Suprapubic skin (tissue), 4 donors: ENCODE measurements around the gene TUBB6. TPM values are rescaled to one million over a fixed set of nuclear protein-coding genes. Genes with fewer than 3 reads are reported as not detected.

ENCODE experiments used
- DNase-seq, 2 donors: peaks; one replicate each; pipeline ENCODE4 v3.0.0-alpha.2; 2019; ENCODE audit warnings: low spot score in 2 of 2
- H3K27ac ChIP-seq: fragments of 200-600 bp; sonication (generic); one replicate; pipeline ENCODE4 v1.5.1; 2019
- H3K27me3 ChIP-seq: fragments of 200-600 bp; sonication (generic); one replicate; pipeline ENCODE4 v1.5.1; 2019
- H3K36me3 ChIP-seq: fragments of 200-600 bp; sonication (generic); one replicate; pipeline ENCODE4 v1.5.1; 2019
- H3K4me1 ChIP-seq: fragments of 200-600 bp; sonication (generic); one replicate; pipeline ENCODE4 v1.5.1; 2019
- H3K4me3 ChIP-seq: fragments of 200-600 bp; sonication (generic); one replicate; pipeline ENCODE4 v1.5.1; 2019; ENCODE audit warnings: mild to moderate bottlenecking
- H3K9me3 ChIP-seq: fragments of 200-600 bp; sonication (generic); one replicate; pipeline ENCODE4 v1.5.1; 2019
- EP300 ChIP-seq: sonication (generic); formaldehyde crosslinking; IDR thresholded peaks from one replicate; pipeline ENCODE4 v1.6.1; 2017; ENCODE audit warnings: antibody characterized with exemption
- POLR2A ChIP-seq, 2 donors: fragments of 450-650 bp; IDR thresholded peaks; one replicate each; pipeline ENCODE4 v1.6.1; 2017; ENCODE audit warnings: antibody characterized with exemption in 2 of 2, mild to moderate bottlenecking in 2 of 2, moderate library complexity in 2 of 2
- POLR2AphosphoS5 ChIP-seq, 3 donors: sonication (generic); formaldehyde crosslinking; IDR thresholded peaks; one replicate each; pipeline ENCODE4 v1.6.1; 2017; ENCODE audit warnings: antibody characterized with exemption in 3 of 3
- WGBS: methylation state at CpG from one replicate; pipeline ENCODE4 v1.1.5; 2018; 5-methylcytosine and 5-hydroxymethylcytosine counted together
- total RNA-seq, 4 donors: library from RNA; depleted of rRNA; stranded (reverse); fragments of >200 nt; gene quantifications; one replicate each; pipeline ENCODE4 v1.1.0, GENCODE V29; 2016
- TF ChIP-seq, protein P1 (sequence below), 2 donors: fragments of 200-600 bp in 1 of 2; fragments of 450-650 bp in 1 of 2; sonication (generic) in 1 of 2; IDR thresholded peaks; one replicate each; pipeline ENCODE4 v1.5.1; 2016 to 2019; ENCODE audit warnings: antibody characterized with exemption in 2 of 2, mild to moderate bottlenecking in 1 of 2, moderate library complexity in 1 of 2

Gene TUBB6
- total RNA-seq = 100 to 1,000 TPM; 211 to 298 (median 220) TPM

DNA sequence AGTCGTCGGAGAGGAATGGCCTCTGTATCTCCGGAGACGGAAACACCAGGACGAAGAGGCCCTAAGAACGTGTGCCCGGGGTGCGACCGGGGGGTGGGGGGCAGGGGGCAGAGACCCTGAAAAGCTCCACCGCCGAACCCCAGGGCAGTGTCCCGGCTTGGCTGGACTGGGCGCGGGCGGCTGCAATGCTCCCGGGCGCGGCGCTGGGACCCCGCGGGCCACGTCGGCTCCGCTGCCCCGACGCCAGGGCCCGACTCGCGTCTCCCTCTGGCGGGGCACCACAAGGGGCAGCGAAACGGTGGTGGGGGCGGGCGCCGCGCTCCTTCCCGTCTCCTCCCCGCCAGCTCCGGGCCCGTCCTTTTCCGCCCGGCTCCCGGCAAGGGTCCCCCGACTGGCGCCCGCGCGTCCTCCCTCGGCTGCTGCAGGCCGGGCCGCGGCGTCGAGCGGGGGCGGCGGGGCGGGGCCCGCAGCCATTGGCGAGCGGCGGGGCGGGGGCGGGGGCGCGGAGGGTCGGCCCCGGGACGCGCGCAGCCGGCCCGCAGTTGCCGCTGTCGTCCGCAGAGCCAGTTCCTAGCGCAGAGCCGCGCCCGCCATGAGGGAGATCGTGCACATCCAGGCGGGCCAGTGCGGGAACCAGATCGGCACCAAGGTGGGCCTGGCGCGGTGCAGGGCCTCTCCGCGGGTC is at the start of gene TUBB6:
Gene TUBB6, plus strand, starts transcription at position 541 of the 685 bp plus-strand sequence. Its CDS starts 52 bp downstream, at position 593.
- Histone ChIP-seq H3K27me3 (no peaks in the 10 kb centered on the region), H3K4me3 (peak within 1 kb of the TSS; percentile 94), H3K4me1 (peaks cover 42% of the 10 kb centered on the region), H3K36me3 (peaks cover 20% of the 10 kb centered on the region), H3K27ac (peak within 1 kb of the TSS; percentile 100), H3K9me3 (no peaks in the 10 kb centered on the region)
- TF ChIP-seq, protein P1, sequence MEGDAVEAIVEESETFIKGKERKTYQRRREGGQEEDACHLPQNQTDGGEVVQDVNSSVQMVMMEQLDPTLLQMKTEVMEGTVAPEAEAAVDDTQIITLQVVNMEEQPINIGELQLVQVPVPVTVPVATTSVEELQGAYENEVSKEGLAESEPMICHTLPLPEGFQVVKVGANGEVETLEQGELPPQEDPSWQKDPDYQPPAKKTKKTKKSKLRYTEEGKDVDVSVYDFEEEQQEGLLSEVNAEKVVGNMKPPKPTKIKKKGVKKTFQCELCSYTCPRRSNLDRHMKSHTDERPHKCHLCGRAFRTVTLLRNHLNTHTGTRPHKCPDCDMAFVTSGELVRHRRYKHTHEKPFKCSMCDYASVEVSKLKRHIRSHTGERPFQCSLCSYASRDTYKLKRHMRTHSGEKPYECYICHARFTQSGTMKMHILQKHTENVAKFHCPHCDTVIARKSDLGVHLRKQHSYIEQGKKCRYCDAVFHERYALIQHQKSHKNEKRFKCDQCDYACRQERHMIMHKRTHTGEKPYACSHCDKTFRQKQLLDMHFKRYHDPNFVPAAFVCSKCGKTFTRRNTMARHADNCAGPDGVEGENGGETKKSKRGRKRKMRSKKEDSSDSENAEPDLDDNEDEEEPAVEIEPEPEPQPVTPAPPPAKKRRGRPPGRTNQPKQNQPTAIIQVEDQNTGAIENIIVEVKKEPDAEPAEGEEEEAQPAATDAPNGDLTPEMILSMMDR (IDR thresholded peaks at IDR 0.05) = no peak
- TF ChIP-seq EP300 = no peak
- peak in 1 of 3 donors; percentile 67 for TF ChIP-seq POLR2AphosphoS5 (IDR thresholded peaks at IDR 0.05)
- TF ChIP-seq POLR2A (IDR thresholded peaks at IDR 0.05) = peak in 1 of 2 donors; percentile 36
- 20% methylated on average over 1 of the region's 88 CpGs for WGBS
- peak; percentile 84 to 89 for DNase-seq

DNA sequence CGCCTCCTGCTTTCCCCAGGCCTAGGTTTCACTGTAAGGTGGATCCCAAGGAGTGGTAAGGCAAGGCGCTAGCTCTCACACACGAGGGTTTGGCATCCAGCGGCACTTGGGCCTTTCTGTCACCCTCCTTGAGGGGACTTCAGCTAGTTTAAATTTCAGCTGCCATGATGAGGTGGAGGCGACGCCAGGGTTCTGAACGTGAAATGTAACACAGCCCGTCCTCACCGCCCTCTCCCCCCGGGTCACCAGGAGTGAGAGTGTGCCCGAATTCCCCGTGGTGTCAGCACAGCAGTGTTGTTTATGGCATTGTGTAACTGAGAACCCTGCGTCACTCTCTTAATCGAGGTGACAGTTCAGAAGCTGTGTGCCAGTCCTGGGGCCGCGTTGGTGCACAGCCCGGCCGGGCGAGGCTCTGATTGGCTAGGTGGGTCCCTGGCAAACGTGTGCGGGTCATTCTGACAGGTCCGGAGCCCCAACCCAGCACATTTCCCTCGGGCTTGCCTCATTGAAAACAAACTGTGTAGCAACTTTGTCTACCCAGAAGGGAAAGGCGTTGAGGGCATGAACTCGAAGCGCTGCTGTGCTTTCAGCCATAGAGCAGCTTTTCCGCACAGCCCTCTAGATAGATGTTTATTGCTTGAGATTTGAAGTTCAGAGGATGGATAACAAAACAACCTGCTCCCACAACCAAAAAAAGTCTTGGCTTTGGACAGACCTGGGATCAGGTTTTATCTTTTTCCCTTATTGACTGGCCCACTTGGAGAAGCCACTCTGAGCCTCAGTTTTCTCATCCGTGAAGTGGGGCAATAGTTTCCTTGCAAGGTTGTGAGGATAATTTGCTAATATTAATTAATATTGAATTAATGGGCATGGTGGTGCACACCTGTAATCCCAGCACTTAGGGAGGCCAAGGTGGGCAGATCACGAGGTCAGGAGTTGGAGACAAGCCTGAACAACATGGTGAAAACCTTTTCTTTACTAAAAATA is 49.0 kb upstream of the TUBB6 start:
- H3K36me3 ChIP-seq = no peaks in the 10 kb centered on the region
- H3K4me1 ChIP-seq = peaks cover 32% of the 10 kb centered on the region
- whole genome bisulfite sequencing = 85% methylated on average over 19 of the region's 29 CpGs
- peaks cover 10% of the 10 kb centered on the region for H3K27me3 ChIP-seq
- DNase-seq = no peak
- no peak overlapping the region for H3K4me3 ChIP-seq
- H3K27ac ChIP-seq = peak overlapping the region; percentile 81
- H3K9me3 ChIP-seq = no peaks in the 10 kb centered on the region
- TF ChIP-seq POLR2A (IDR thresholded peaks at IDR 0.05) = no peak
- no peak for TF ChIP-seq EP300
- TF ChIP-seq POLR2AphosphoS5 (IDR thresholded peaks at IDR 0.05) = no peak
- TF ChIP-seq, protein P1 (IDR thresholded peaks at IDR 0.05) = no peak

DNA sequence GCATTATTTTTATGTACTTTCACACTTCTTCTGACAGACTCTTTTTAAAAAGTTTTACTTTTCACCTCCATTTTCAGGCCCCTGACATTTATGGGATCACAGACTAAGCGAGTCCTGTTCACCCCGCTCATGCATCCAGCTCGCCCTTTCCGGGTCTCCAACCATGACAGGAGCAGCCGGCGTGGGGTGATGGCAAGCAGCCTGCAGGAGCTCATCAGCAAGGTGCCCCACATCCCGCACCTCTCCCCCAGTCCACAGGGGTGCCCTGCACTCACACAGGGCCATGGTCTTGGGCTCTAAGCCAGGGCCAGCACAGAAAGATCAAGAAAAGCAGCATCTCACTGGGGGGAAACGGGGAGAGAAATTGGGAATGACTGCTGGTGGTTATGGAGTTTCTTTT is 45.3 kb upstream of the TUBB6 start:
- Histone ChIP-seq H3K4me3 (no peak overlapping the region), H3K4me1 (peaks cover 3% of the 10 kb centered on the region), H3K27ac (no peak overlapping the region), H3K9me3 (no peaks in the 10 kb centered on the region), H3K36me3 (no peaks in the 10 kb centered on the region), H3K27me3 (no peaks in the 10 kb centered on the region)
- 85% methylated on average over 8 of the region's 8 CpGs for WGBS
- TF ChIP-seq EP300 (no peak), POLR2AphosphoS5 (IDR thresholded peaks at IDR 0.05) (no peak), POLR2A (IDR thresholded peaks at IDR 0.05) (no peak)
- TF ChIP-seq, protein P1 (IDR thresholded peaks at IDR 0.05) = no peak
- DNase-seq = no peak

DNA sequence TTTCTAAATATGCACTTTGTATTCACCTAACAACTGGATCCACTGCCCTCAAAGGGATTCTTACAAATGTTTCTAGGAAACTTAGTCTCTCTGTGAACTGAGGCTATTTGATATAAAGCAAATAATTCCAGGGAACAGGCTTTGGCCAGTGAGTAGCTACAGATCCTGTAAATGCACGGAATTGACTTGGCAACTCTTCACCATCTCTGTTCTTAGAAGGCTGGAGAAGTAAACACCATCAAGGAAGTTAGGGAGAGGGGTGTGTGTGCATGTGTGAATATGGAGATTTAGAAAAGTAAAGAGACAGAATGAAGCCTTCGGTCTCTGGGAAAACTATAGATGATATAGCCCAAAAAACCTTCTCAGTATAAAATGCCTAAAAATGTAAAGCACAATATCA is 43.2 kb upstream of the TUBB6 start:
- no peaks in the 10 kb centered on the region for H3K4me1 ChIP-seq
- H3K9me3 ChIP-seq = no peaks in the 10 kb centered on the region
- no peaks in the 10 kb centered on the region for H3K27me3 ChIP-seq
- H3K27ac ChIP-seq = no peak overlapping the region
- TF ChIP-seq POLR2A (IDR thresholded peaks at IDR 0.05) (no peak), POLR2AphosphoS5 (IDR thresholded peaks at IDR 0.05) (no peak), EP300 (no peak)
- TF ChIP-seq, protein P1 (IDR thresholded peaks at IDR 0.05) = no peak
- whole genome bisulfite sequencing = 74% methylated on average over 2 of the region's 2 CpGs
- no peaks in the 10 kb centered on the region for H3K36me3 ChIP-seq
- DNase-seq = no peak
- no peak overlapping the region for H3K4me3 ChIP-seq
